Esophagus squamous epithelium (tissue), 4 donors: Measurements from ENCODE around the gene VRK3.

Source experiments
- CTCF ChIP-seq, 6 experiments: fragments of 450-650 bp in 4 of 6; fragments of 200-600 bp in 2 of 6; sonication (generic) in 2 of 6; IDR thresholded peaks; one replicate each; pipeline ENCODE4 v1.5.1; 2016 to 2019; ENCODE audit warnings: antibody characterized with exemption in 6 of 6, mild to moderate bottlenecking in 4 of 6, moderate library complexity in 4 of 6
- POLR2A ChIP-seq, 4 donors: fragments of 450-650 bp; IDR thresholded peaks; one replicate each; pipeline ENCODE4 v1.6.1; 2017; ENCODE audit warnings: antibody characterized with exemption in 4 of 4, mild to moderate bottlenecking in 4 of 4, moderate library complexity in 3 of 4

DNA sequence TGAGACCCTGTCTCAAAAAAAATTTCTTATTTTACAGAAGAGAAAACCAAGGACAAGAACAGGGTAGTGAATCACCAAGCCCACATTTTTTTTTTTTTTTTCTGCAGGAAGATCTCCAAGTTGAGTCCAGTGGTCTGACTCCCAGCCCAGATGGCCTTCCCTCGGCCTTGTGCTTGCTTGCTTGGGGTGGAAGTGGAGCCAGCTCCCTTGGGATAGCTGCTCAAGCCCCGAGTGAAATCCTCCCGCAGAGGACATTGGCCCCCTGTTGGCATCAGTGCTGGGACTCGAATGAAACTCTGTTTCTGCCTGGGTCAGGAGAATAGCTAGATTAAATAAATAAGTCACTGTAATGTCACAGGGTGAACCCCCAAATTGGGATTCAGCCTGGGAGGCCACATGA, 86.5 kb downstream of the VRK3 start:
- TF ChIP-seq POLR2A (IDR thresholded peaks at IDR 0.05) (no peak), CTCF (IDR thresholded peaks at IDR 0.05) (no peak)
